Measurements from ENCODE around the gene SNX8. TPM values are rescaled to one million over a fixed set of nuclear protein-coding genes. Genes with fewer than 3 reads are reported as not detected.

SNX8 gene
- total RNA-seq, 1 experiment from 2014 or later, result 40.6 TPM

- Histone ChIP-seq H3K14ac (ENCODE audit: insufficient read depth, low read length) (no peak overlapping the region), H3K79me2 (ENCODE audit: insufficient read depth, low read length) (peaks cover 5% of the 10 kb centered on the region; the same call in 1 of the 2 replicates), H2AFZ (ENCODE audit: low read length) (no peak overlapping the region), H2AK5ac (ENCODE audit: insufficient read length, low read length) (no peak overlapping the region), H2BK12ac (ENCODE audit: insufficient read length, low read depth, low read length) (no peak overlapping the region), H3K23ac (ENCODE audit: insufficient read length, low read depth, low read length) (no peak overlapping the region), H2BK20ac (ENCODE audit: low read depth, low read length, poor library complexity, severe bottlenecking) (no peak overlapping the region), H3K4me2 (ENCODE audit: insufficient read depth, insufficient read length, low read length) (no peak overlapping the region), H2BK5ac (ENCODE audit: insufficient read length, low read length) (no peak overlapping the region), H2BK15ac (ENCODE audit: low read depth, low read length) (no peak overlapping the region), H4K8ac (replicated peaks; ENCODE audit: insufficient read length, low read depth, low read length) (no peak overlapping the region), H3T11ph (ENCODE audit: low read length) (no peak overlapping the region), H3K27ac (ENCODE audit: insufficient read length, low read depth, low read length) (no peak overlapping the region), H4K91ac (ENCODE audit: insufficient read length, low read depth, low read length) (no peak overlapping the region), H3K9me3 (ENCODE audit: control insufficient read depth, low read depth, low read length) (no peaks in the 10 kb centered on the region), H3K4ac (ENCODE audit: low read depth, low read length) (no peak overlapping the region), H2BK120ac (ENCODE audit: low read depth, low read length, poor library complexity, severe bottlenecking) (no peak overlapping the region), H3K4me1 (ENCODE audit: insufficient read depth, low read length) (no peaks in the 10 kb centered on the region), H3K27me3 (ENCODE audit: insufficient read depth, low read length) (no peaks in the 10 kb centered on the region), H3K23me2 (ENCODE audit: insufficient read length, low read depth, low read length, poor library complexity, severe bottlenecking) (peaks cover 13% of the 10 kb centered on the region), H4K20me1 (ENCODE audit: control insufficient read depth, insufficient read depth, insufficient read length) (no peaks in the 10 kb centered on the region), H3K9ac (ENCODE audit: extremely low read depth, insufficient read length, low read length) (no peak overlapping the region), H4K5ac (ENCODE audit: insufficient read length, low read depth, low read length) (no peak overlapping the region), H3K56ac (ENCODE audit: insufficient read length, low read depth, low read length) (no peak overlapping the region), H3K79me1 (ENCODE audit: insufficient read depth, low read depth, low read length, poor library complexity, severe bottlenecking) (peaks cover 12% of the 10 kb centered on the region), H3K18ac (ENCODE audit: insufficient read length, low read depth, low read length) (no peak overlapping the region)
- WGBS (ENCODE audit: extremely low coverage, insufficient read length, low lambda C conversion rate), result no CpG with 5 or more reads among the region's 7 CpGs
- H3K36me3 Mint-ChIP-seq (ENCODE audit: insufficient read depth in 1 of 3, low read depth in 3 of 3), result peaks cover 25 to 57% (median 52%) of the 10 kb centered on the region in 3 experiments
- no peaks in the 10 kb centered on the region for H3K9me3 Mint-ChIP-seq
- TF ChIP-seq, protein P1, sequence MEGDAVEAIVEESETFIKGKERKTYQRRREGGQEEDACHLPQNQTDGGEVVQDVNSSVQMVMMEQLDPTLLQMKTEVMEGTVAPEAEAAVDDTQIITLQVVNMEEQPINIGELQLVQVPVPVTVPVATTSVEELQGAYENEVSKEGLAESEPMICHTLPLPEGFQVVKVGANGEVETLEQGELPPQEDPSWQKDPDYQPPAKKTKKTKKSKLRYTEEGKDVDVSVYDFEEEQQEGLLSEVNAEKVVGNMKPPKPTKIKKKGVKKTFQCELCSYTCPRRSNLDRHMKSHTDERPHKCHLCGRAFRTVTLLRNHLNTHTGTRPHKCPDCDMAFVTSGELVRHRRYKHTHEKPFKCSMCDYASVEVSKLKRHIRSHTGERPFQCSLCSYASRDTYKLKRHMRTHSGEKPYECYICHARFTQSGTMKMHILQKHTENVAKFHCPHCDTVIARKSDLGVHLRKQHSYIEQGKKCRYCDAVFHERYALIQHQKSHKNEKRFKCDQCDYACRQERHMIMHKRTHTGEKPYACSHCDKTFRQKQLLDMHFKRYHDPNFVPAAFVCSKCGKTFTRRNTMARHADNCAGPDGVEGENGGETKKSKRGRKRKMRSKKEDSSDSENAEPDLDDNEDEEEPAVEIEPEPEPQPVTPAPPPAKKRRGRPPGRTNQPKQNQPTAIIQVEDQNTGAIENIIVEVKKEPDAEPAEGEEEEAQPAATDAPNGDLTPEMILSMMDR (conservative IDR thresholded peaks at IDR 0.05), result no peak
- peak overlapping the region in 1 of 3 experiments; percentile 90; a peak in 1 of 7 replicates for H3K27ac Mint-ChIP-seq
- no peak overlapping the region for H3K4me3 Mint-ChIP-seq
- peaks cover 9 to 12% of the 10 kb centered on the region in 2 experiments for H3K4me1 Mint-ChIP-seq
- DNase-seq, result no peak
- no peaks in the 10 kb centered on the region for H3K27me3 Mint-ChIP-seq (ENCODE audit: low read depth)
Observed at GRCh38 chr7:2229467-2229866, 84.8 kb downstream of the SNX8 start.

All from H9 (cell line).